Mesenchymal stem cell (in vitro differentiated cells and primary cell): ENCODE results near the gene ADAMTSL1.

Source experiments
- DNase-seq: peaks from one replicate; pipeline ENCODE4 v3.0.0-alpha.2; 2013
- H2AFZ ChIP-seq: one replicate; pipeline ENCODE4 v1.6.1; 2013; ENCODE audit warnings: low read depth, mild to moderate bottlenecking, control low read depth, inconsistent platforms, low read length, moderate library complexity
- H2AK5ac ChIP-seq: 2 replicates; pipeline ENCODE4 v1.6.1; 2013; ENCODE audit warnings: low read length, moderate library complexity, mild to moderate bottlenecking, inconsistent platforms; ENCODE audit not compliant: severe bottlenecking
- H2BK120ac ChIP-seq: one replicate; pipeline ENCODE4 v1.6.1; 2013; ENCODE audit warnings: low read depth, mild to moderate bottlenecking, inconsistent platforms, low read length, moderate library complexity
- H2BK12ac ChIP-seq, 2 experiments: one replicate each; pipeline ENCODE4 v1.6.1; 2013; ENCODE audit warnings: inconsistent platforms in 2 of 2, low read length in 2 of 2, mild to moderate bottlenecking in 2 of 2, moderate library complexity in 2 of 2, control low read depth in 1 of 2
- H2BK15ac ChIP-seq: one replicate; pipeline ENCODE4 v1.6.1; 2013; ENCODE audit warnings: mild to moderate bottlenecking, low read depth, inconsistent platforms; ENCODE audit not compliant: poor library complexity, severe bottlenecking
- H2BK5ac ChIP-seq: 2 replicates; pipeline ENCODE4 v1.6.1; 2013; ENCODE audit warnings: low read depth, mild to moderate bottlenecking, low read length, control low read depth, inconsistent platforms; ENCODE audit not compliant: poor library complexity, severe bottlenecking
- H3K14ac ChIP-seq, 2 experiments: one replicate each; pipeline ENCODE4 v1.6.1; 2013; ENCODE audit warnings: inconsistent platforms in 2 of 2, low read length in 2 of 2, control low read depth in 1 of 2, mild to moderate bottlenecking in 1 of 2, moderate library complexity in 1 of 2
- H3K18ac ChIP-seq, 2 experiments: one replicate each; pipeline ENCODE4 v1.6.1; 2013; ENCODE audit warnings: inconsistent platforms in 2 of 2, low read length in 2 of 2, control low read depth in 1 of 2, low read depth in 1 of 2, mild to moderate bottlenecking in 1 of 2
- H3K23ac ChIP-seq, 2 experiments: one replicate each; pipeline ENCODE4 v1.6.1; 2013; ENCODE audit warnings: inconsistent platforms in 2 of 2, low read length in 2 of 2, mild to moderate bottlenecking in 2 of 2, moderate library complexity in 2 of 2, control low read depth in 1 of 2
- H3K27ac ChIP-seq: 2 replicates; pipeline ENCODE4 v1.5.1; 2013; ENCODE audit warnings: mild to moderate bottlenecking, moderate library complexity, low read length, control low read depth, inconsistent platforms; ENCODE audit not compliant: poor library complexity, severe bottlenecking
- H3K27me3 ChIP-seq, 2 experiments: 2 replicates each; pipeline versions ENCODE4 v1.6.1 to v1.7.0; 2013; ENCODE audit warnings: low read length in 2 of 2, mild to moderate bottlenecking in 2 of 2, moderate library complexity in 2 of 2, control low read depth in 1 of 2, inconsistent platforms in 1 of 2; ENCODE audit not compliant: control insufficient read depth in 1 of 2, insufficient read depth in 1 of 2
- H3K36me3 ChIP-seq, 2 experiments: 2 replicates each; pipeline versions ENCODE4 v1.6.1 to v1.7.0; 2013; ENCODE audit warnings: low read length in 2 of 2, control low read depth in 1 of 2, inconsistent platforms in 1 of 2, low read depth in 1 of 2, mild to moderate bottlenecking in 1 of 2; ENCODE audit not compliant: insufficient read depth in 2 of 2, control insufficient read depth in 1 of 2
- H3K4ac ChIP-seq, 2 experiments: one replicate each; pipeline ENCODE4 v1.6.1; 2013; ENCODE audit warnings: inconsistent platforms in 2 of 2, low read length in 2 of 2, mild to moderate bottlenecking in 2 of 2, moderate library complexity in 2 of 2, control low read depth in 1 of 2, low read depth in 1 of 2
- H3K4me1 ChIP-seq: 2 replicates; pipeline ENCODE4 v1.6.1; 2013; ENCODE audit warnings: low read depth, low read length, control low read depth; ENCODE audit not compliant: control insufficient read depth, insufficient read depth
- H3K4me2 ChIP-seq: 2 replicates; pipeline ENCODE4 v1.6.1; 2013; ENCODE audit warnings: low read length, mild to moderate bottlenecking, inconsistent platforms; ENCODE audit not compliant: poor library complexity, severe bottlenecking
- H3K4me3 ChIP-seq, 2 experiments: 2 replicates each; pipeline versions ENCODE4 v1.5.1 to v1.7.0; 2013; ENCODE audit warnings: low read length in 2 of 2, mild to moderate bottlenecking in 2 of 2, control low read depth in 1 of 2, low read depth in 1 of 2; ENCODE audit not compliant: insufficient read depth in 1 of 2
- H3K79me1 ChIP-seq: replicated peaks from 2 replicates; pipeline ENCODE4 v1.6.1; 2013; ENCODE audit warnings: mild to moderate bottlenecking, control low read depth, low read length, inconsistent platforms; ENCODE audit not compliant: poor library complexity, severe bottlenecking
- H3K9ac ChIP-seq: 2 replicates; pipeline ENCODE4 v1.7.0; 2013; ENCODE audit warnings: mild to moderate bottlenecking, low read length, moderate library complexity
- H3K9me3 ChIP-seq: 2 replicates; pipeline ENCODE4 v1.7.0; 2013; ENCODE audit warnings: mild to moderate bottlenecking, low read length; ENCODE audit not compliant: control insufficient read depth
- H4K8ac ChIP-seq: one replicate; pipeline ENCODE4 v1.6.1; 2013; ENCODE audit warnings: inconsistent platforms, mild to moderate bottlenecking, low read length, moderate library complexity
- H4K91ac ChIP-seq: one replicate; pipeline ENCODE4 v1.6.1; 2013; ENCODE audit warnings: mild to moderate bottlenecking, low read length, inconsistent platforms
- WGBS: methylation state at CpG from one replicate; pipeline ENCODE4 v1.1.7; 2013; ENCODE audit warnings: mixed read lengths; 5-methylcytosine and 5-hydroxymethylcytosine counted together

The ADAMTSL1 gene

GRCh38 chr9:18555105-18555883 is 81.3 kb downstream of the ADAMTSL1 start:
- H3K36me3 ChIP-seq = peaks cover 0 to 65% of the 10 kb centered on the region in 2 experiments
- H3K27me3 ChIP-seq = no peaks in the 10 kb centered on the region
- no peak overlapping the region for H4K8ac ChIP-seq
- no peaks in the 10 kb centered on the region for H3K4me1 ChIP-seq
- peaks cover 17% of the 10 kb centered on the region for H3K9me3 ChIP-seq
- no peak overlapping the region for H2AK5ac ChIP-seq
- no peak overlapping the region for H3K4me2 ChIP-seq
- H3K27ac ChIP-seq = no peak overlapping the region
- no peak overlapping the region for H3K9ac ChIP-seq
- no peak overlapping the region for H2BK12ac ChIP-seq
- H2AFZ ChIP-seq = no peak overlapping the region
- H3K4ac ChIP-seq = no peak overlapping the region
- no peak overlapping the region for H2BK5ac ChIP-seq
- H3K23ac ChIP-seq = no peak overlapping the region
- no peaks in the 10 kb centered on the region for H3K79me1 ChIP-seq
- 69% methylated on average over 5 of the region's 5 CpGs for WGBS
- DNase-seq = no peak
- no peak overlapping the region for H2BK120ac ChIP-seq
- H4K91ac ChIP-seq = no peak overlapping the region
- H3K4me3 ChIP-seq = no peak overlapping the region
- H3K14ac ChIP-seq = no peak overlapping the region
- no peak overlapping the region for H2BK15ac ChIP-seq
- H3K18ac ChIP-seq = no peak overlapping the region

GRCh38 chr9:18564018-18564880 is 90.3 kb downstream of the ADAMTSL1 start:
- Histone ChIP-seq H4K91ac (no peak overlapping the region), H3K9ac (no peak overlapping the region), H2BK120ac (no peak overlapping the region), H4K8ac (no peak overlapping the region), H2AFZ (no peak overlapping the region), H2BK5ac (no peak overlapping the region), H3K9me3 (peaks cover 10% of the 10 kb centered on the region), H3K27ac (no peak overlapping the region), H3K27me3 (no peaks in the 10 kb centered on the region), H3K4ac (no peak overlapping the region), H3K23ac (no peak overlapping the region), H3K4me3 (no peak overlapping the region), H3K18ac (no peak overlapping the region), H3K36me3 (peaks cover 0 to 8% of the 10 kb centered on the region in 2 experiments), H2AK5ac (no peak overlapping the region), H3K14ac (no peak overlapping the region), H2BK15ac (no peak overlapping the region), H3K4me1 (no peaks in the 10 kb centered on the region), H2BK12ac (no peak overlapping the region), H3K79me1 (peaks cover 11% of the 10 kb centered on the region), H3K4me2 (no peak overlapping the region)
- 93% methylated on average over 15 of the region's 15 CpGs for WGBS
- no peak for DNase-seq

- no peak overlapping the region for H2BK5ac ChIP-seq
- no peak overlapping the region for H3K14ac ChIP-seq
- H4K91ac ChIP-seq = no peak overlapping the region
- no peak overlapping the region for H2BK12ac ChIP-seq
- H3K79me1 ChIP-seq = peaks cover 11% of the 10 kb centered on the region
- no peak overlapping the region for H3K23ac ChIP-seq
- H4K8ac ChIP-seq = no peak overlapping the region
- H3K18ac ChIP-seq = no peak overlapping the region
- peaks cover 5% of the 10 kb centered on the region for H3K9me3 ChIP-seq
- no peak overlapping the region for H2AK5ac ChIP-seq
- no peak overlapping the region for H2BK120ac ChIP-seq
- WGBS = 73% methylated on average over 4 of the region's 5 CpGs
- H3K4ac ChIP-seq = no peak overlapping the region
- no peaks in the 10 kb centered on the region for H3K4me1 ChIP-seq
- DNase-seq = no peak
- no peak overlapping the region for H2BK15ac ChIP-seq
- H3K4me2 ChIP-seq = no peak overlapping the region
- H3K4me3 ChIP-seq = no peak overlapping the region
- H2AFZ ChIP-seq = no peak overlapping the region
- peaks cover 0 to 22% of the 10 kb centered on the region in 2 experiments for H3K36me3 ChIP-seq
- no peak overlapping the region for H3K9ac ChIP-seq
- H3K27ac ChIP-seq = no peak overlapping the region
- H3K27me3 ChIP-seq = no peaks in the 10 kb centered on the region
Measured at GRCh38 chr9:18566121-18566520, 92.2 kb downstream of the ADAMTSL1 start.

- H2AK5ac ChIP-seq = no peak overlapping the region
- H3K4me1 ChIP-seq = peaks cover under 1% of the 10 kb centered on the region
- no peak overlapping the region for H3K27ac ChIP-seq
- H3K4ac ChIP-seq = no peak overlapping the region
- DNase-seq = no peak
- peak overlapping the region; percentile 19 for H3K9ac ChIP-seq
- H3K9me3 ChIP-seq = no peaks in the 10 kb centered on the region
- no peak overlapping the region for H3K4me3 ChIP-seq
- peaks cover 7% of the 10 kb centered on the region for H3K79me1 ChIP-seq
- H3K18ac ChIP-seq = no peak overlapping the region
- peaks cover 0 to 32% of the 10 kb centered on the region in 2 experiments for H3K36me3 ChIP-seq
- no peak overlapping the region for H2AFZ ChIP-seq
- no peak overlapping the region for H2BK5ac ChIP-seq
- WGBS = 89% methylated on average over 3 of the region's 4 CpGs
- H4K91ac ChIP-seq = no peak overlapping the region
- no peak overlapping the region for H3K23ac ChIP-seq
- H4K8ac ChIP-seq = no peak overlapping the region
- no peak overlapping the region for H3K14ac ChIP-seq
- H3K27me3 ChIP-seq = no peaks in the 10 kb centered on the region
- no peak overlapping the region for H2BK12ac ChIP-seq
- no peak overlapping the region for H2BK120ac ChIP-seq
- H2BK15ac ChIP-seq = no peak overlapping the region
- H3K4me2 ChIP-seq = no peak overlapping the region
Measured at GRCh38 chr9:18568973-18569372, 95.0 kb downstream of the ADAMTSL1 start.
